HG03571 (cell line): Measurements from ENCODE around the gene NPAS4.

Experiments used
- ATAC-seq: cut with Tn5 transposase; IDR thresholded peaks from one replicate; pipeline ENCODE4 v1.9.1; 2021; ENCODE audit not compliant: unreplicated experiment

Gene NPAS4

DNA sequence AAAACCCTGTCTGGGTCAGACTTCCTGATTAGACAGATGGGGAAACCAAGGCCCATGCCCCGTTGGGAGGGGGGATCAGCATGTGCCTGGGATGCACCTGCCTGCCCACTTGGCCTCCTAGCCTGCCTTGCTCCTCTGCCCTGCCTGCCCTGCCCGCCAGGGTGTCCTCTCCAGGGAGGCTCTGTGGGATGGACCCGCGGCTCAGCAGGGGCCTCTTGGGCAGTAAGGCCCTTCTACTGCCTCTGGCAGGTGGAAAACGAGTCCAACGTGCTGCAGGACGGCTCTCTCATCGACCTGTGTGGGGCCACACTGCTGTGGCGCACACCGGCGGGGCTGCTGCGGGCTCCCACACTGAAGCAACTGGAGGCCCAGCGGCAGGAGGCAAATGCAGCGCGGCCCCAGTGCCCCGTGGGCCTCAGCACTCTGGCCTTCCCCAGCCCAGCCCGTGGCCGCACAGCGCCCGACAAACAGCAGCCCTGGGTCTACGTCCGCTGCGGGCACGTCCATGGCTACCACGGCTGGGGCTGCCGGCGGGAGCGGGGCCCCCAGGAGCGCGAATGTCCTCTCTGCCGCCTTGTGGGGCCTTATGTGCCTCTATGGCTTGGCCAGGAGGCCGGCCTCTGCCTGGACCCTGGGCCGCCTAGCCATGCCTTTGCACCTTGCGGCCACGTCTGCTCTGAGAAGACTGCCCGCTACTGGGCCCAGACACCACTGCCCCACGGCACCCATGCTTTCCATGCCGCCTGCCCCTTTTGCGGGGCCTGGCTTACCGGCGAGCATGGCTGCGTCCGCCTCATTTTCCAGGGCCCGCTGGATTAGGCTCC is 54.7 kb downstream of the NPAS4 start:
- ATAC-seq, result no peak
